ENCODE data around the gene KRTAP22-2. TPM values are rescaled to one million over a fixed set of nuclear protein-coding genes. Genes with fewer than 3 reads are reported as not detected.

Gene KRTAP22-2
- total and polyA plus RNA-seq, 2 of the 8 experiments (the other 6 are each of a cell fraction or from before 2014, with no cell fraction given): not detected

GRCh38 chr21:30612132-30612531, 21.9 kb upstream of the KRTAP22-2 start:
- no peak overlapping the region for H3K27ac ChIP-seq (ENCODE audit: low read depth, low read length)
- no peaks in the 10 kb centered on the region for H3K79me2 ChIP-seq (ENCODE audit: control insufficient read depth in 1 of 2, insufficient read depth in 2 of 2, low read length in 2 of 2)
- H3K4me2 ChIP-seq (ENCODE audit: insufficient read depth in 1 of 2, low read depth in 2 of 2, low read length in 2 of 2): no peak overlapping the region
- no peak overlapping the region for H3K14ac ChIP-seq (ENCODE audit: insufficient read length)
- no peak overlapping the region for H3K23ac ChIP-seq (ENCODE audit: insufficient read length)
- POLR2A ChIA-PET (ENCODE audit: partially characterized antibody): no interaction called here
- no peak overlapping the region for H4K5ac ChIP-seq (ENCODE audit: insufficient read length, low read depth, low read length)
- no peak overlapping the region for H4K91ac ChIP-seq (replicated peaks; ENCODE audit: insufficient read length, low read length)
- DNase-seq (ENCODE audit: low read depth in 1 of 2, low spot score in 2 of 2) (no peak), FAIRE-seq (no peak)
- no peaks in the 10 kb centered on the region for H4K20me1 ChIP-seq (replicated peaks in 1 of 2; ENCODE audit: control insufficient read depth in 1 of 2, insufficient read depth in 2 of 2, low read length in 2 of 2)
- H3K36me3 ChIP-seq (ENCODE audit: control insufficient read depth in 2 of 4, insufficient read depth in 4 of 4, low read length in 3 of 4): no peaks in the 10 kb centered on the region
- H3K79me1 ChIP-seq (ENCODE audit: low read depth, low read length): no peaks in the 10 kb centered on the region
- H2BK5ac ChIP-seq (ENCODE audit: low read depth, low read length): no peak overlapping the region
- H2AK5ac ChIP-seq (ENCODE audit: low read depth, low read length): no peak overlapping the region
- H3K4me1 ChIP-seq (replicated peaks in 1 of 4; ENCODE audit: control insufficient read depth in 3 of 4, insufficient read depth in 4 of 4, low read length in 3 of 4): no peaks in the 10 kb centered on the region
- H2BK15ac ChIP-seq (ENCODE audit: low read length): no peak overlapping the region
- no peak overlapping the region for H2BK12ac ChIP-seq (ENCODE audit: low read depth, low read length)
- no peak overlapping the region for H4K8ac ChIP-seq (ENCODE audit: extremely low read depth, insufficient read depth, low read length)
- no peak overlapping the region for H3K18ac ChIP-seq (ENCODE audit: extremely low read depth, low read length)
- no peak overlapping the region for H3K56ac ChIP-seq (replicated peaks; ENCODE audit: insufficient read length, low read depth, low read length)
- no peak overlapping the region for H3K4ac ChIP-seq (replicated peaks; ENCODE audit: insufficient read length, low read depth, low read length)
- H3K4me3 ChIP-seq (ENCODE audit: extremely low read depth in 1 of 4, insufficient read depth in 2 of 4, low read depth in 3 of 4, low read length in 4 of 4): no peak overlapping the region
- H2AFZ ChIP-seq (ENCODE audit: low read length): no peak overlapping the region
- H3K9ac ChIP-seq (replicated peaks in 1 of 4; ENCODE audit: extremely low read depth in 1 of 4, low read depth in 3 of 4, low read length in 3 of 4): no peak overlapping the region
- WGBS, 2 experiments (ENCODE audit: extremely low coverage in 1 of 2, insufficient coverage in 1 of 2, insufficient read length in 1 of 2, insufficient replicate concordance in 2 of 2, low coverage in 1 of 2, low lambda C conversion rate in 2 of 2, missing lambda C conversion rate in 1 of 2): 88% methylated on average over 2 of the region's 2 CpGs; no CpG with 5 or more reads in 1 of the 2 experiments
- no peak overlapping the region for H2BK120ac ChIP-seq (replicated peaks; ENCODE audit: low read depth, low read length)
- no peak overlapping the region for H2BK20ac ChIP-seq (ENCODE audit: low read length)
- no peaks in the 10 kb centered on the region; the same call in 1 of the 2 replicates for H3K23me2 ChIP-seq (ENCODE audit: low read depth, low read length)
- H3K27me3 ChIP-seq (replicated peaks in 1 of 4; ENCODE audit: control insufficient read depth in 3 of 4, extremely low read depth in 1 of 4, insufficient read depth in 3 of 4, low read length in 3 of 4): no peaks in the 10 kb centered on the region
- CTCF ChIA-PET (ENCODE audit: partially characterized antibody): interaction anchor here (1.2 kb wide), 1 partner anchor 106 kb away, joined by 4 read pairs; no protein-coding TSS in a partner anchor
- H3K9me3 ChIP-seq (ENCODE audit: insufficient read depth in 2 of 2, low read depth in 1 of 2, low read length in 1 of 2): no peaks in the 10 kb centered on the region; a peak in 1 of 4 replicates
- TF ChIP-seq GABPA (IDR thresholded peaks at IDR 0.05; ENCODE audit: borderline replicate concordance, insufficient read depth, low read length) (no peak), CREB1 (IDR thresholded peaks at IDR 0.05) (no peak), ASH2L (IDR thresholded peaks at IDR 0.05; ENCODE audit: low read length) (no peak), GTF2F1 (IDR thresholded peaks at IDR 0.05; ENCODE audit: borderline replicate concordance, low read depth, low read length) (no peak), TEAD4 (IDR thresholded peaks at IDR 0.05; ENCODE audit: low read depth, low read length) (no peak), HDAC2 (IDR thresholded peaks at IDR 0.05; ENCODE audit: borderline replicate concordance in 1 of 2, low read depth in 2 of 2, low read length in 2 of 2) (no peak), KDM4A (IDR thresholded peaks at IDR 0.05; ENCODE audit: low read depth, low read length, severe bottlenecking) (no peak), BRCA1 (IDR thresholded peaks at IDR 0.05; ENCODE audit: low read depth, low read length) (no peak), SIX5 (IDR thresholded peaks at IDR 0.05; ENCODE audit: low read depth, low read length) (no peak), TAF1 (IDR thresholded peaks at IDR 0.05; ENCODE audit: low read depth, low read length) (no peak), NRF1 (IDR thresholded peaks at IDR 0.05; ENCODE audit: low read depth, low read length) (no peak), KDM1A (IDR thresholded peaks at IDR 0.05; ENCODE audit: borderline replicate concordance, low read length) (no peak), KDM5A (IDR thresholded peaks at IDR 0.05; ENCODE audit: low read length) (no peak), SUZ12 (IDR thresholded peaks at IDR 0.05; ENCODE audit: low read length) (no peak), MAX (IDR thresholded peaks at IDR 0.05) (no peak)
